Adrenal gland (tissue), 5 donors: ENCODE results near the gene TMEM125.

ENCODE experiments used
- POLR2A ChIP-seq, 2 donors: fragments of 450-650 bp; IDR thresholded peaks; one replicate each; pipeline ENCODE4 v1.6.1; 2017; ENCODE audit warnings: antibody characterized with exemption in 2 of 2, mild to moderate bottlenecking in 2 of 2, moderate library complexity in 1 of 2
- TF ChIP-seq, protein P1 (sequence below), 6 experiments: fragments of 450-650 bp in 4 of 6; fragments of 200-600 bp in 2 of 6; sonication (generic) in 1 of 6; IDR thresholded peaks; 1 replicate in 5 of 6; 2 replicates in 1 of 6; pipeline versions ENCODE4 v1.5.1 to v1.8.0; 2016 to 2021; ENCODE audit warnings: antibody characterized with exemption in 6 of 6, mild to moderate bottlenecking in 2 of 6, moderate library complexity in 1 of 6
- donor health status: DM: no; HTN: no; CAD: no.

DNA sequence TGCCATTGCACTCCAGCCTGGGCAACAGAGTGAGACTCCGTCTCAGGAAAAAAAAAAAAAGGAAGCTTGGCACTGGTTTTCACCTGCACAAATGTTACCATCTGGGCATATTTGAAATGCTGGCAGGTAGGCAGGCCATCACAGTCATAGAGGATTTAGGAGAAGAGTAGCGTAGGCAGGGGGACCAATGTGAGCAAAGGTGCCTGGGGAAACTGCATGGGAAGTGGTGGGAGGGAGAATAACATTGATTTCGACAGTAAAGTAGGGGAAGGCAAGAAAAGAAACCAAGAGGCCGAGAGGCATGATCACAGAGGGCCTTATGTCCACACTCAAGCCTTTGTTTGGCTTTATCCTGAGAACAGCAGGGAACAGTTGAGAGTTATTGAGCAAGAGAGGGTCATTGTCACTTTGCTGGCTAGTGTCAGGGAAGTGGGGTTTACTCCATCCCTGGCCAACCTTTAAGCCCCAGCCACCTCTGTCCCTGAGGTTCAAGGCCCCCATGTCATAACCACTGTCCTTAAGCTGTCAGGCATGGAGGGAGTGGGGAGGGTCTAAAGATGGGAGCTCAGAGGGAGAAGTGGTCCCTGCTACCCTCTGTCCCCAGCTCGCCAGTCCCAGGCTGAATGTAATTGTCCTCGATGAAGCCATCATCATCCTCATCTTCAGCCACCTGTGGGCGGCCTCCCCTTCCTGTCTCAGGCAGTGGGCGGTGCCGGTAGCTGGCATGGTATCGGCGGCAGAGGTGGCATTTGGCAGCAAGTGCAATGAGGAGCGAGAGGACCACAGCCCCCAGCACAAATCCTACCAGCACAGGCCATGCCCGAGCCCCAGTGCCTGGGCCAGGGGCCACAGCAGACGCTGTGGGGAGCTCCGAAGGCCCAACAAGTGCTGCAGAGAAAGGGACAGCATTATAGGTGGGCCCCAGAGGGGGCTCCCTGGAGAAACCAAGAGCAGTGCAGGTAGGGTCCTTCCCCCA lies 12.7 kb downstream of the TMEM125 start:
- TF ChIP-seq, protein P1, sequence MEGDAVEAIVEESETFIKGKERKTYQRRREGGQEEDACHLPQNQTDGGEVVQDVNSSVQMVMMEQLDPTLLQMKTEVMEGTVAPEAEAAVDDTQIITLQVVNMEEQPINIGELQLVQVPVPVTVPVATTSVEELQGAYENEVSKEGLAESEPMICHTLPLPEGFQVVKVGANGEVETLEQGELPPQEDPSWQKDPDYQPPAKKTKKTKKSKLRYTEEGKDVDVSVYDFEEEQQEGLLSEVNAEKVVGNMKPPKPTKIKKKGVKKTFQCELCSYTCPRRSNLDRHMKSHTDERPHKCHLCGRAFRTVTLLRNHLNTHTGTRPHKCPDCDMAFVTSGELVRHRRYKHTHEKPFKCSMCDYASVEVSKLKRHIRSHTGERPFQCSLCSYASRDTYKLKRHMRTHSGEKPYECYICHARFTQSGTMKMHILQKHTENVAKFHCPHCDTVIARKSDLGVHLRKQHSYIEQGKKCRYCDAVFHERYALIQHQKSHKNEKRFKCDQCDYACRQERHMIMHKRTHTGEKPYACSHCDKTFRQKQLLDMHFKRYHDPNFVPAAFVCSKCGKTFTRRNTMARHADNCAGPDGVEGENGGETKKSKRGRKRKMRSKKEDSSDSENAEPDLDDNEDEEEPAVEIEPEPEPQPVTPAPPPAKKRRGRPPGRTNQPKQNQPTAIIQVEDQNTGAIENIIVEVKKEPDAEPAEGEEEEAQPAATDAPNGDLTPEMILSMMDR (IDR thresholded peaks at IDR 0.05): no peak
- TF ChIP-seq POLR2A (IDR thresholded peaks at IDR 0.05): no peak
